GM12892 (cell line): ENCODE measurements around the gene RASA3.

Experiments used
- POLR2A ChIP-seq: IDR thresholded peaks from 2 replicates; pipeline ENCODE4 v1.6.1; 2011; ENCODE audit warnings: low read depth, low read length, control low read depth
- POLR2AphosphoS5 ChIP-seq: IDR thresholded peaks from 2 replicates; pipeline ENCODE4 v1.6.1; 2011; ENCODE audit warnings: low read depth, low read length, control low read depth
- TAF1 ChIP-seq: IDR thresholded peaks from 2 replicates; pipeline ENCODE4 v1.6.1; 2011; ENCODE audit warnings: low read depth, mild to moderate bottlenecking, control low read depth, low read length, borderline replicate concordance

DNA sequence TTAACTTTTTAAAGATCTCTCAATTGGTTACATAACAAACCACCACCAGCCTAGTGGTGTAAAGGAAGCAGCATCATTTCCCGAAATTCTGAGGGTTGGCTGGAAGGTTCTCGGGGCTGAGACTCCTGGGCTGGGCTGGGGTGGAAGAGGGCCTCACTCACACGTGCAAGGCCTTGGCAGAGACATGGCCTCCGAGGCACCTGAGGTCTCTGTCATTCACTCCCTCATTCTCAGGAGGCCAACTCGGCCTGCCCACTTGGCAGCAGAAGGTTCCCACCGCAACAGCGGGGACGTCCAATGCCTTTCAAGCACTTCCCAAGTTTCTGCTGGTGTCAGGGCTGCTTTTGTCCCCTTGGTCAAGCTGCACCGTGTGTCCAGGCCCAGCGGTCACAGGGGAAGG lies 18.6 kb upstream of the RASA3 start:
- TF ChIP-seq POLR2A (no peak), POLR2AphosphoS5 (no peak), TAF1 (no peak)
